Neutrophil (primary cell): ENCODE data around the gene CXCL5.
A peak's percentile ranks its signal among the peaks of the same experiment; 100 is the strongest.

Experiments
- H3K27ac ChIP-seq: fragments of 200-600 bp; sonication (generic); 2 replicates; pipeline ENCODE4 v1.5.1; 2016; ENCODE audit warnings: mild to moderate bottlenecking, moderate library complexity
- H3K27me3 ChIP-seq: fragments of 200-600 bp; sonication (generic); 2 replicates; pipeline ENCODE4 v1.6.0; 2016; ENCODE audit warnings: mild to moderate bottlenecking
- H3K36me3 ChIP-seq: fragments of 200-600 bp; sonication (generic); 2 replicates; pipeline ENCODE4 v1.5.1; 2017
- H3K4me1 ChIP-seq, 2 experiments: fragments of 200-600 bp in 1 of 2; sonication (generic) in 1 of 2; 1 replicate in 1 of 2; 2 replicates in 1 of 2; pipeline versions ENCODE4 v1.5.1 to v1.6.1; 2013 to 2016; ENCODE audit warnings: low read depth in 1 of 2, low read length in 1 of 2, mild to moderate bottlenecking in 1 of 2, moderate library complexity in 1 of 2; ENCODE audit not compliant: control insufficient read depth in 1 of 2, insufficient read depth in 1 of 2
- H3K4me3 ChIP-seq, 2 experiments: fragments of 200-600 bp in 1 of 2; sonication (generic) in 1 of 2; 1 replicate in 1 of 2; 2 replicates in 1 of 2; pipeline ENCODE4 v1.5.1; 2013 to 2016; ENCODE audit warnings: low read depth in 1 of 2, low read length in 1 of 2, mild to moderate bottlenecking in 1 of 2, moderate library complexity in 1 of 2
- H3K9me3 ChIP-seq: fragments of 200-600 bp; sonication (generic); 2 replicates; pipeline ENCODE4 v1.5.1; 2016
- CTCF ChIP-seq: fragments of 200-600 bp; sonication (generic); IDR thresholded peaks from 2 replicates; pipeline ENCODE4 v1.5.1; 2016; ENCODE audit warnings: antibody characterized with exemption

Gene CXCL5

GRCh38 chr4:74015126-74015780 lies 16.8 kb upstream of the CXCL5 start:
- Histone ChIP-seq H3K9me3 (no peaks in the 10 kb centered on the region), H3K27ac (no peak overlapping the region), H3K36me3 (no peaks in the 10 kb centered on the region), H3K27me3 (no peaks in the 10 kb centered on the region), H3K4me1 (peaks cover 44 to 50% of the 10 kb centered on the region in 2 experiments), H3K4me3 (no peak overlapping the region)
- no peak for TF ChIP-seq CTCF

- TF ChIP-seq CTCF: no peak
- Histone ChIP-seq H3K27me3 (no peaks in the 10 kb centered on the region), H3K4me1 (peaks cover 53 to 56% of the 10 kb centered on the region in 2 experiments), H3K9me3 (no peaks in the 10 kb centered on the region), H3K4me3 (no peak overlapping the region), H3K27ac (no peak overlapping the region), H3K36me3 (no peaks in the 10 kb centered on the region)
These were observed 15.9 kb upstream of the CXCL5 start for GRCh38 chr4:74014332-74014731.

- no peaks in the 10 kb centered on the region for H3K9me3 ChIP-seq
- peaks cover 52 to 54% of the 10 kb centered on the region in 2 experiments for H3K4me1 ChIP-seq
- no peak for TF ChIP-seq CTCF
- no peaks in the 10 kb centered on the region for H3K36me3 ChIP-seq
- no peak overlapping the region for H3K27ac ChIP-seq
- H3K4me3 ChIP-seq: no peak overlapping the region
- no peaks in the 10 kb centered on the region for H3K27me3 ChIP-seq
These were observed 14.8 kb upstream of the CXCL5 start for GRCh38 chr4:74013264-74013663.

- Histone ChIP-seq H3K27ac (peak overlapping the region; percentile 1), H3K4me3 (no peak overlapping the region), H3K4me1 (peaks cover 46% of the 10 kb centered on the region in 2 experiments), H3K27me3 (no peaks in the 10 kb centered on the region), H3K36me3 (no peaks in the 10 kb centered on the region), H3K9me3 (no peaks in the 10 kb centered on the region)
- TF ChIP-seq CTCF: no peak
These were observed 13.7 kb upstream of the CXCL5 start for GRCh38 chr4:74012130-74012529.

- no peaks in the 10 kb centered on the region for H3K36me3 ChIP-seq
- no peak overlapping the region for H3K4me3 ChIP-seq
- H3K9me3 ChIP-seq: no peaks in the 10 kb centered on the region
- H3K4me1 ChIP-seq: peaks cover 46% of the 10 kb centered on the region in 2 experiments
- no peaks in the 10 kb centered on the region for H3K27me3 ChIP-seq
- H3K27ac ChIP-seq: peak overlapping the region; percentile 35
- no peak for TF ChIP-seq CTCF
These were observed 10.8 kb upstream of the CXCL5 start for GRCh38 chr4:74009307-74009706.
